ENCODE data around the gene MYO1E. TPM values are rescaled to one million over a fixed set of nuclear protein-coding genes. Genes with fewer than 3 reads are reported as not detected.

The MYO1E gene
- total and polyA plus RNA-seq, 2 of the 8 experiments (the other 6 are each of a cell fraction or from before 2014, with no cell fraction given), result 19.6 to 142 TPM

GRCh38 chr15:59311195-59311594 is 61.5 kb downstream of the MYO1E start:
- DNase-seq (ENCODE audit: low read depth in 1 of 2, low spot score in 2 of 2) (no peak), FAIRE-seq (no peak)
- Histone ChIP-seq H2BK5ac (ENCODE audit: low read depth, low read length) (no peak overlapping the region), H2BK12ac (ENCODE audit: low read depth, low read length) (no peak overlapping the region), H3K4me2 (ENCODE audit: insufficient read depth in 1 of 2, low read depth in 2 of 2, low read length in 2 of 2) (no peak overlapping the region), H3K9ac (replicated peaks in 1 of 4; ENCODE audit: extremely low read depth in 1 of 4, low read depth in 3 of 4, low read length in 3 of 4) (no peak overlapping the region), H3K9me3 (ENCODE audit: insufficient read depth in 2 of 2, low read depth in 1 of 2, low read length in 1 of 2) (no peaks in the 10 kb centered on the region), H3K23ac (ENCODE audit: insufficient read length) (no peak overlapping the region), H4K91ac (replicated peaks; ENCODE audit: insufficient read length, low read length) (no peak overlapping the region), H4K20me1 (replicated peaks in 1 of 2; ENCODE audit: control insufficient read depth in 1 of 2, insufficient read depth in 2 of 2, low read length in 2 of 2) (peaks cover 0 to 9% of the 10 kb centered on the region in 2 experiments), H2BK15ac (ENCODE audit: low read length) (no peak overlapping the region), H2BK120ac (replicated peaks; ENCODE audit: low read depth, low read length) (no peak overlapping the region), H3K56ac (replicated peaks; ENCODE audit: insufficient read length, low read depth, low read length) (no peak overlapping the region), H3K36me3 (ENCODE audit: control insufficient read depth in 2 of 4, insufficient read depth in 4 of 4, low read length in 3 of 4) (no peaks in the 10 kb centered on the region), H3K79me1 (ENCODE audit: low read depth, low read length) (peaks cover 11% of the 10 kb centered on the region), H3K79me2 (ENCODE audit: control insufficient read depth in 1 of 2, insufficient read depth in 2 of 2, low read length in 2 of 2) (peaks cover 4 to 76% of the 10 kb centered on the region in 2 experiments), H4K8ac (ENCODE audit: extremely low read depth, insufficient read depth, low read length) (no peak overlapping the region), H3K27ac (ENCODE audit: low read depth, low read length) (no peak overlapping the region), H3K4ac (replicated peaks; ENCODE audit: insufficient read length, low read depth, low read length) (no peak overlapping the region), H3K27me3 (replicated peaks in 1 of 4; ENCODE audit: control insufficient read depth in 3 of 4, extremely low read depth in 1 of 4, insufficient read depth in 3 of 4, low read length in 3 of 4) (no peaks in the 10 kb centered on the region), H2AFZ (ENCODE audit: low read length) (no peak overlapping the region), H3K18ac (ENCODE audit: extremely low read depth, low read length) (no peak overlapping the region), H3K14ac (ENCODE audit: insufficient read length) (no peak overlapping the region), H4K5ac (ENCODE audit: insufficient read length, low read depth, low read length) (no peak overlapping the region), H3K23me2 (ENCODE audit: low read depth, low read length) (no peaks in the 10 kb centered on the region), H3K4me3 (ENCODE audit: extremely low read depth in 1 of 4, insufficient read depth in 2 of 4, low read depth in 3 of 4, low read length in 4 of 4) (no peak overlapping the region), H2AK5ac (ENCODE audit: low read depth, low read length) (no peak overlapping the region), H2BK20ac (ENCODE audit: low read length) (no peak overlapping the region), H3K4me1 (replicated peaks in 1 of 4; ENCODE audit: control insufficient read depth in 3 of 4, insufficient read depth in 4 of 4, low read length in 3 of 4) (peaks cover 2 to 13% (median 8%) of the 10 kb centered on the region in 4 experiments; a peak in 5 of 7 replicates)
- WGBS, 2 experiments (ENCODE audit: extremely low coverage in 1 of 2, insufficient coverage in 1 of 2, insufficient read length in 1 of 2, insufficient replicate concordance in 2 of 2, low coverage in 1 of 2, low lambda C conversion rate in 2 of 2, missing lambda C conversion rate in 1 of 2), result 93% methylated on average over 8 of the region's 8 CpGs; no CpG with 5 or more reads in 1 of the 2 experiments
- TF ChIP-seq BACH1 (IDR thresholded peaks at IDR 0.05; ENCODE audit: low read length), result no peak
- TF ChIP-seq ATF3 (IDR thresholded peaks at IDR 0.05; ENCODE audit: insufficient read depth, low read depth, low read length), result no peak
- TF ChIP-seq TAF1 (IDR thresholded peaks at IDR 0.05; ENCODE audit: low read depth, low read length), result no peak
- TF ChIP-seq, protein P1, sequence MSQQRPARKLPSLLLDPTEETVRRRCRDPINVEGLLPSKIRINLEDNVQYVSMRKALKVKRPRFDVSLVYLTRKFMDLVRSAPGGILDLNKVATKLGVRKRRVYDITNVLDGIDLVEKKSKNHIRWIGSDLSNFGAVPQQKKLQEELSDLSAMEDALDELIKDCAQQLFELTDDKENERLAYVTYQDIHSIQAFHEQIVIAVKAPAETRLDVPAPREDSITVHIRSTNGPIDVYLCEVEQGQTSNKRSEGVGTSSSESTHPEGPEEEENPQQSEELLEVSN (IDR thresholded peaks at IDR 0.05), result no peak
- no peak for TF ChIP-seq POLR2AphosphoS5 (IDR thresholded peaks at IDR 0.05; ENCODE audit: low read depth, low read length)
- no peak for TF ChIP-seq CEBPB (IDR thresholded peaks at IDR 0.05; ENCODE audit: low read depth, low read length)
- TF ChIP-seq MAFK (IDR thresholded peaks at IDR 0.05; ENCODE audit: low read depth, low read length), result no peak
- no peak for TF ChIP-seq FOSL1 (IDR thresholded peaks at IDR 0.05; ENCODE audit: insufficient read depth, low read depth, low read length)
- no peak for TF ChIP-seq TEAD4 (IDR thresholded peaks at IDR 0.05; ENCODE audit: low read depth, low read length)
- TF ChIP-seq SP4 (IDR thresholded peaks at IDR 0.05; ENCODE audit: low read length), result no peak
- no peak for TF ChIP-seq CHD2 (IDR thresholded peaks at IDR 0.05; ENCODE audit: low read length)
- CTCF ChIA-PET (ENCODE audit: partially characterized antibody), result no interaction called here
- POLR2A ChIA-PET (ENCODE audit: partially characterized antibody), result interaction anchor here (1.0 kb wide), 1 partner anchor 14 kb away, joined by 4 read pairs; no protein-coding TSS in a partner anchor
